Type B pancreatic cell (in vitro differentiated cells): ENCODE results near the gene KCTD18. TPM values are rescaled to one million over a fixed set of nuclear protein-coding genes. Genes with fewer than 3 reads are reported as not detected.

Experiments used
- DNase-seq: peaks from one replicate; pipeline ENCODE4 v3.0.0; 2021; ENCODE audit warnings: mixed read lengths; ENCODE audit not compliant: unreplicated experiment; ENCODE audit errors: extremely low spot score
- H3K27ac Mint-ChIP-seq: 2 replicates; pipeline ENCODE4 v1.8.0; 2021; ENCODE audit warnings: mild to moderate bottlenecking, mixed read lengths
- H3K27me3 Mint-ChIP-seq: 2 replicates; pipeline ENCODE4 v1.8.0; 2021; ENCODE audit warnings: mixed read lengths
- H3K36me3 Mint-ChIP-seq: 2 replicates; pipeline ENCODE4 v1.8.0; 2021; ENCODE audit warnings: mixed read lengths
- H3K4me1 Mint-ChIP-seq: one replicate; pipeline ENCODE4 v1.8.0; 2021; ENCODE audit warnings: mixed read lengths; ENCODE audit not compliant: unreplicated experiment
- H3K4me3 Mint-ChIP-seq: 2 replicates; pipeline ENCODE4 v1.8.0; 2021; ENCODE audit warnings: mild to moderate bottlenecking, mixed read lengths
- H3K9me3 Mint-ChIP-seq: 2 replicates; pipeline ENCODE4 v1.8.0; 2021; ENCODE audit warnings: mixed read lengths
- CTCF ChIP-seq: fragments of 200-600 bp; sonication (generic); conservative IDR thresholded peaks from 2 replicates; pipeline ENCODE4 v1.5.0; 2021; ENCODE audit warnings: antibody characterized with exemption, mild to moderate bottlenecking
- total RNA-seq: library from RNA; stranded (reverse); gene quantifications from 2 replicates; pipeline ENCODE4 v1.2.1, GENCODE V29; 2021; ENCODE audit warnings: low replicate concordance

Gene KCTD18
- total RNA-seq, 1 donor from 2014 or later, result 10.9 TPM

- H3K36me3 Mint-ChIP-seq, result no peaks in the 10 kb centered on the region
- peaks cover 11% of the 10 kb centered on the region for H3K27me3 Mint-ChIP-seq
- no peak overlapping the region for H3K4me3 Mint-ChIP-seq
- no peak for DNase-seq
- H3K4me1 Mint-ChIP-seq, result peaks cover 13% of the 10 kb centered on the region
- H3K27ac Mint-ChIP-seq, result no peak overlapping the region
- TF ChIP-seq CTCF, result no peak
- no peaks in the 10 kb centered on the region for H3K9me3 Mint-ChIP-seq
Measured at GRCh38 chr2:200523158-200523557, 13.3 kb upstream of the KCTD18 start.

GRCh38 chr2:200515155-200515554 lies 5.3 kb upstream of the KCTD18 start:
- Mint-ChIP-seq H3K27ac (no peak overlapping the region), H3K4me3 (no peak overlapping the region), H3K36me3 (no peaks in the 10 kb centered on the region), H3K4me1 (no peaks in the 10 kb centered on the region), H3K27me3 (peaks cover 11% of the 10 kb centered on the region), H3K9me3 (no peaks in the 10 kb centered on the region)
- TF ChIP-seq CTCF, result no peak
- DNase-seq, result no peak

DNA sequence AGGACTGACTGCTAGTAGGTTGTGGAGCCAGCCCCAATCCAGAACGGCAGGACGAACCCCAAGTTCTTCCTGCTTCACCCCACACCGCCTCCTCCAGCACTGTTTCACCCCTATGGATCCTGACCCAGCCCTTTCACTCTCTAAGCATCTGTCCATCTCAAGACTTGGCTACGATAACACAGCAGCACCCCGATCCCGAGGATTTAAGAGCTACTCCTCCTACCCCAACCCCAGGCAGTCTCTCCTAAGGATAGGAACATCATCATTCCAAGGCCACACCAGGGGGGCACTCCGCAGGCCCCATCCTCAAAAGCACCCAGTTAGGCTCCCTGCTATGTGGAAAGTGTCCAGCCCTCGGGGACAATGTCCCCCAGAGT lies 645 bp downstream of the KCTD18 start:
- DNase-seq, result no peak
- H3K4me3 Mint-ChIP-seq, result peak overlapping the region; percentile 93
- H3K9me3 Mint-ChIP-seq, result no peaks in the 10 kb centered on the region
- peaks cover 8% of the 10 kb centered on the region for H3K4me1 Mint-ChIP-seq
- peak overlapping the region; percentile 75 for H3K27ac Mint-ChIP-seq
- peaks cover 4% of the 10 kb centered on the region for H3K36me3 Mint-ChIP-seq
- TF ChIP-seq CTCF, result no peak
- no peaks in the 10 kb centered on the region for H3K27me3 Mint-ChIP-seq

- Mint-ChIP-seq H3K9me3 (peaks cover 3% of the 10 kb centered on the region), H3K27me3 (no peaks in the 10 kb centered on the region), H3K36me3 (peaks cover 10% of the 10 kb centered on the region), H3K4me3 (no peak overlapping the region), H3K27ac (peak overlapping the region; percentile 3), H3K4me1 (peaks cover 8% of the 10 kb centered on the region)
- TF ChIP-seq CTCF, result no peak
- no peak for DNase-seq
Measured at GRCh38 chr2:200507179-200507578, 2.7 kb downstream of the KCTD18 start.

GRCh38 chr2:200506679-200507078 lies 3.2 kb downstream of the KCTD18 start:
- DNase-seq, result no peak
- peaks cover 4% of the 10 kb centered on the region for H3K9me3 Mint-ChIP-seq
- H3K4me3 Mint-ChIP-seq, result no peak overlapping the region
- H3K27me3 Mint-ChIP-seq, result no peaks in the 10 kb centered on the region
- H3K36me3 Mint-ChIP-seq, result peaks cover 11% of the 10 kb centered on the region
- TF ChIP-seq CTCF, result no peak
- peaks cover 8% of the 10 kb centered on the region for H3K4me1 Mint-ChIP-seq
- H3K27ac Mint-ChIP-seq, result peak overlapping the region; percentile 3

GRCh38 chr2:200502196-200502595 lies 7.7 kb downstream of the KCTD18 start:
- H3K4me3 Mint-ChIP-seq, result no peak overlapping the region
- no peak for DNase-seq
- H3K27me3 Mint-ChIP-seq, result no peaks in the 10 kb centered on the region
- peaks cover 4% of the 10 kb centered on the region for H3K9me3 Mint-ChIP-seq
- no peak for TF ChIP-seq CTCF
- H3K36me3 Mint-ChIP-seq, result peaks cover 21% of the 10 kb centered on the region
- no peak overlapping the region for H3K27ac Mint-ChIP-seq
- H3K4me1 Mint-ChIP-seq, result no peaks in the 10 kb centered on the region
